Stimulated activated naive CD8-positive, alpha-beta T cell treated with anti-CD3 and anti-CD28 coated beads, Interleukin-15, Interleukin-2, amounts not matched to agents 100 ng/mL and 50 ng/mL, for 24 hours (primary cell): ENCODE measurements around the gene ATXN1.

Experiments
- H3K27ac Mint-ChIP-seq: one replicate; pipeline ENCODE4 v1.8.0; 2021; ENCODE audit warnings: mild to moderate bottlenecking, mixed read lengths
- H3K27me3 Mint-ChIP-seq: one replicate; pipeline ENCODE4 v1.8.0; 2021; ENCODE audit warnings: mixed read lengths
- H3K36me3 Mint-ChIP-seq: one replicate; pipeline ENCODE4 v1.8.0; 2021; ENCODE audit warnings: low read depth, mixed read lengths
- H3K4me1 Mint-ChIP-seq: one replicate; pipeline ENCODE4 v1.8.0; 2021; ENCODE audit warnings: low read depth, mixed read lengths
- H3K4me3 Mint-ChIP-seq: one replicate; pipeline ENCODE4 v1.8.0; 2021; ENCODE audit warnings: mild to moderate bottlenecking, mixed read lengths
- H3K9me3 Mint-ChIP-seq: one replicate; pipeline ENCODE4 v1.8.0; 2021; ENCODE audit warnings: mixed read lengths

ATXN1 gene

GRCh38 chr6:16748025-16748319 lies 13.3 kb downstream of the ATXN1 start:
- H3K4me1 Mint-ChIP-seq = peaks cover 60% of the 10 kb centered on the region
- no peak overlapping the region for H3K27ac Mint-ChIP-seq
- no peaks in the 10 kb centered on the region for H3K9me3 Mint-ChIP-seq
- no peak overlapping the region for H3K4me3 Mint-ChIP-seq
- H3K27me3 Mint-ChIP-seq = no peaks in the 10 kb centered on the region
- H3K36me3 Mint-ChIP-seq = peaks cover 47% of the 10 kb centered on the region

- no peak overlapping the region for H3K27ac Mint-ChIP-seq
- peaks cover 60% of the 10 kb centered on the region for H3K4me1 Mint-ChIP-seq
- H3K36me3 Mint-ChIP-seq = peaks cover 46% of the 10 kb centered on the region
- H3K4me3 Mint-ChIP-seq = no peak overlapping the region
- no peaks in the 10 kb centered on the region for H3K27me3 Mint-ChIP-seq
- no peaks in the 10 kb centered on the region for H3K9me3 Mint-ChIP-seq
These were observed 13.8 kb downstream of the ATXN1 start for GRCh38 chr6:16747232-16748024.

GRCh38 chr6:16746812-16747211 lies 14.4 kb downstream of the ATXN1 start:
- Mint-ChIP-seq H3K27me3 (no peaks in the 10 kb centered on the region), H3K4me3 (no peak overlapping the region), H3K36me3 (peaks cover 42% of the 10 kb centered on the region), H3K9me3 (no peaks in the 10 kb centered on the region), H3K4me1 (peaks cover 64% of the 10 kb centered on the region), H3K27ac (no peak overlapping the region)

GRCh38 chr6:16746401-16746800 lies 14.9 kb downstream of the ATXN1 start:
- H3K27ac Mint-ChIP-seq = no peak overlapping the region
- no peak overlapping the region for H3K4me3 Mint-ChIP-seq
- peaks cover 38% of the 10 kb centered on the region for H3K36me3 Mint-ChIP-seq
- no peaks in the 10 kb centered on the region for H3K9me3 Mint-ChIP-seq
- H3K27me3 Mint-ChIP-seq = no peaks in the 10 kb centered on the region
- H3K4me1 Mint-ChIP-seq = peaks cover 67% of the 10 kb centered on the region

GRCh38 chr6:16743664-16744210 lies 17.5 kb downstream of the ATXN1 start:
- Mint-ChIP-seq H3K27ac (no peak overlapping the region), H3K4me1 (peaks cover 67% of the 10 kb centered on the region), H3K27me3 (no peaks in the 10 kb centered on the region), H3K9me3 (no peaks in the 10 kb centered on the region), H3K36me3 (peaks cover 41% of the 10 kb centered on the region), H3K4me3 (no peak overlapping the region)

- Mint-ChIP-seq H3K27me3 (no peaks in the 10 kb centered on the region), H3K4me3 (no peak overlapping the region), H3K36me3 (peaks cover 47% of the 10 kb centered on the region), H3K27ac (no peak overlapping the region), H3K9me3 (no peaks in the 10 kb centered on the region), H3K4me1 (peaks cover 66% of the 10 kb centered on the region)
These were observed 19.1 kb downstream of the ATXN1 start for GRCh38 chr6:16742116-16742515.

- no peak overlapping the region for H3K4me3 Mint-ChIP-seq
- H3K9me3 Mint-ChIP-seq = no peaks in the 10 kb centered on the region
- H3K27me3 Mint-ChIP-seq = no peaks in the 10 kb centered on the region
- peak overlapping the region; percentile 13 for H3K27ac Mint-ChIP-seq
- peaks cover 54% of the 10 kb centered on the region for H3K36me3 Mint-ChIP-seq
- peaks cover 67% of the 10 kb centered on the region for H3K4me1 Mint-ChIP-seq
These were observed 19.9 kb downstream of the ATXN1 start for GRCh38 chr6:16741112-16742016.

GRCh38 chr6:16740097-16740496 lies 21.2 kb downstream of the ATXN1 start:
- Mint-ChIP-seq H3K4me1 (peaks cover 63% of the 10 kb centered on the region), H3K27me3 (no peaks in the 10 kb centered on the region), H3K9me3 (no peaks in the 10 kb centered on the region), H3K36me3 (peaks cover 54% of the 10 kb centered on the region), H3K27ac (no peak overlapping the region), H3K4me3 (no peak overlapping the region)

GRCh38 chr6:16739329-16739801 lies 21.9 kb downstream of the ATXN1 start:
- Mint-ChIP-seq H3K27ac (no peak overlapping the region), H3K9me3 (no peaks in the 10 kb centered on the region), H3K27me3 (no peaks in the 10 kb centered on the region), H3K4me1 (peaks cover 65% of the 10 kb centered on the region), H3K4me3 (no peak overlapping the region), H3K36me3 (peaks cover 50% of the 10 kb centered on the region)

- peaks cover 66% of the 10 kb centered on the region for H3K4me1 Mint-ChIP-seq
- H3K36me3 Mint-ChIP-seq = peaks cover 37% of the 10 kb centered on the region
- H3K27ac Mint-ChIP-seq = no peak overlapping the region
These were observed 23.3 kb downstream of the ATXN1 start for GRCh38 chr6:16737925-16738324.

GRCh38 chr6:16736856-16737775 lies 24.1 kb downstream of the ATXN1 start:
- Mint-ChIP-seq H3K27me3 (no peaks in the 10 kb centered on the region), H3K4me1 (peaks cover 66% of the 10 kb centered on the region), H3K36me3 (peaks cover 33% of the 10 kb centered on the region), H3K27ac (no peak overlapping the region), H3K9me3 (no peaks in the 10 kb centered on the region), H3K4me3 (no peak overlapping the region)

More at GRCh38 chr6:16737925-16738324, 23.3 kb downstream of the ATXN1 start:
- Mint-ChIP-seq H3K27me3 (no peaks in the 10 kb centered on the region), H3K4me3 (no peak overlapping the region), H3K9me3 (no peaks in the 10 kb centered on the region)

- H3K36me3 Mint-ChIP-seq = peaks cover 31% of the 10 kb centered on the region
- H3K27ac Mint-ChIP-seq = no peak overlapping the region
- H3K27me3 Mint-ChIP-seq = no peaks in the 10 kb centered on the region
- H3K4me1 Mint-ChIP-seq = peaks cover 64% of the 10 kb centered on the region
- H3K4me3 Mint-ChIP-seq = no peak overlapping the region
- no peaks in the 10 kb centered on the region for H3K9me3 Mint-ChIP-seq
These were observed 26.2 kb downstream of the ATXN1 start for GRCh38 chr6:16735014-16735413.

GRCh38 chr6:16733085-16733484 lies 28.2 kb downstream of the ATXN1 start:
- Mint-ChIP-seq H3K27me3 (no peaks in the 10 kb centered on the region), H3K4me1 (peaks cover 76% of the 10 kb centered on the region), H3K4me3 (no peak overlapping the region), H3K36me3 (peaks cover 30% of the 10 kb centered on the region), H3K9me3 (no peaks in the 10 kb centered on the region), H3K27ac (no peak overlapping the region)

- H3K27me3 Mint-ChIP-seq = no peaks in the 10 kb centered on the region
- H3K4me3 Mint-ChIP-seq = peak overlapping the region; percentile 60
- peak overlapping the region; percentile 38 for H3K27ac Mint-ChIP-seq
- peaks cover 73% of the 10 kb centered on the region for H3K4me1 Mint-ChIP-seq
- no peaks in the 10 kb centered on the region for H3K9me3 Mint-ChIP-seq
- H3K36me3 Mint-ChIP-seq = peaks cover 18% of the 10 kb centered on the region
These were observed 29.7 kb downstream of the ATXN1 start for GRCh38 chr6:16731478-16732051.
